HepG2 (cell line): Measurements from ENCODE around the gene MFAP4. TPM values are rescaled to one million over a fixed set of nuclear protein-coding genes. Genes with fewer than 3 reads are reported as not detected.

Experiments
- ATAC-seq: fragments of 200-7000 bp; cut with Tn5 transposase; 3 replicates; pipeline ENCODE4 v1.9.1; 2020; ENCODE audit warnings: mild to moderate bottlenecking, moderate library complexity
- BruUV-seq: library from RNA; stranded (reverse); fragments of 400-500 nt; replicated peaks from 2 replicates; lab custom pipeline; 2021; lab: Mats Ljungman, UMichigan
- CTCF ChIA-PET: fragments of 300-600 bp; formaldehyde crosslinking; extraction: SDS; loops from one replicate; lab custom pipeline; 2021; ENCODE audit warnings: low total read pairs, inconsistent platforms, low intra/inter-chr PET ratio; lab: Yijun Ruan, JAX
- POLR2A ChIA-PET: fragments of 350-600 bp; sonication (Branson Sonifier 250); formaldehyde crosslinking; loops from one replicate; lab custom pipeline; 2020; ENCODE audit warnings: antibody characterized with exemption, inconsistent platforms; lab: Yijun Ruan, JAX
- DNase-seq: peaks from one replicate; pipeline ENCODE4 v3.0.0-alpha.2; 2015; ENCODE audit warnings: low spot score
- FAIRE-seq: peaks from 3 replicates; lab custom pipeline; 2011; peaks lifted over from hg19 to GRCh38; lab: Jason Lieb, UNC
- H2AFZ ChIP-seq: one replicate; pipeline ENCODE4 v1.6.1; 2011; ENCODE audit warnings: low read length, inconsistent platforms
- H3K27ac ChIP-seq: fragments of 300-600 bp; 3 replicates; pipeline ENCODE4 v1.8.0; 2011; ENCODE audit warnings: mixed run types, mild to moderate bottlenecking, mixed read lengths, low read length, inconsistent platforms; ENCODE audit not compliant: insufficient read depth; ENCODE audit errors: extremely low read length
- H3K27me3 ChIP-seq, 2 experiments: fragments of 200-600 bp in 1 of 2; 2 replicates in 1 of 2; 3 replicates in 1 of 2; pipeline versions ENCODE4 v1.6.0 to v1.8.0; 2011; ENCODE audit warnings: low read length in 2 of 2, mild to moderate bottlenecking in 2 of 2, moderate library complexity in 2 of 2, inconsistent platforms in 1 of 2; ENCODE audit not compliant: insufficient read depth in 2 of 2, control insufficient read depth in 1 of 2
- H3K36me3 ChIP-seq, 2 experiments: fragments of 200-600 bp in 1 of 2; replicated peaks in 1 of 2; 2 replicates in 1 of 2; 3 replicates in 1 of 2; pipeline versions ENCODE4 v1.5.1 to v1.8.0; 2011; ENCODE audit warnings: low read length in 2 of 2, inconsistent platforms in 1 of 2; ENCODE audit not compliant: insufficient read depth in 2 of 2, control insufficient read depth in 1 of 2
- H3K4me1 ChIP-seq: 2 replicates; pipeline ENCODE4 v1.5.1; 2012; ENCODE audit warnings: low read length, inconsistent platforms; ENCODE audit not compliant: insufficient read depth
- H3K4me2 ChIP-seq: 2 replicates; pipeline ENCODE4 v1.6.0; 2011; ENCODE audit warnings: low read depth, low read length, inconsistent platforms
- H3K4me3 ChIP-seq, 3 experiments: fragments of 200-600 bp in 1 of 3; sonication (generic), shearing (Covaris generic) in 1 of 3; replicated peaks in 1 of 3; 2 replicates each; pipeline ENCODE4 v1.5.1; 2011 to 2016; ENCODE audit warnings: low read length in 3 of 3, inconsistent platforms in 2 of 3, low read depth in 2 of 3, mild to moderate bottlenecking in 2 of 3, control low read depth in 1 of 3, mixed read lengths in 1 of 3; ENCODE audit not compliant: insufficient read depth in 1 of 3
- H3K79me2 ChIP-seq: one replicate; pipeline ENCODE4 v1.6.1; 2011; ENCODE audit warnings: low read length, inconsistent platforms; ENCODE audit not compliant: insufficient read depth
- H3K9ac ChIP-seq: 2 replicates; pipeline ENCODE4 v1.6.0; 2011; ENCODE audit warnings: mild to moderate bottlenecking, low read depth, low read length, inconsistent platforms; ENCODE audit not compliant: insufficient read depth
- H3K9me3 ChIP-seq: 2 replicates; pipeline ENCODE4 v1.5.1; 2012; ENCODE audit warnings: mild to moderate bottlenecking, low read length
- H4K20me1 ChIP-seq: 2 replicates; pipeline ENCODE4 v1.6.0; 2011; ENCODE audit warnings: inconsistent platforms, mild to moderate bottlenecking, low read length, moderate library complexity; ENCODE audit not compliant: insufficient read depth
- JUND ChIP-seq: sonication (generic); formaldehyde crosslinking; IDR thresholded peaks from 2 replicates; pipeline ENCODE4 v1.8.0; 2022; ENCODE audit warnings: mild to moderate bottlenecking, missing genetic modification reagents
- KLF15 ChIP-seq: sonication (generic); formaldehyde crosslinking; IDR thresholded peaks from 2 replicates; pipeline ENCODE4 v1.8.1; 2023; ENCODE audit warnings: borderline replicate concordance, mild to moderate bottlenecking, inconsistent platforms, missing genetic modification reagents, mixed read lengths
- MXI1 ChIP-seq: IDR thresholded peaks from 3 replicates; pipeline ENCODE4 v1.6.1; 2012; ENCODE audit warnings: low read depth, low read length, inconsistent platforms, borderline replicate concordance
- NAIF1 ChIP-seq: sonication (generic); formaldehyde crosslinking; IDR thresholded peaks from 2 replicates; pipeline ENCODE4 v1.5.0; 2020; ENCODE audit warnings: mild to moderate bottlenecking, missing genetic modification reagents, borderline replicate concordance
- SIN3A ChIP-seq: IDR thresholded peaks from 2 replicates; pipeline ENCODE4 v1.6.1; 2011; ENCODE audit warnings: low read depth, mild to moderate bottlenecking, control low read depth, low read length, borderline replicate concordance
- SIX1 ChIP-seq: sonication (generic); formaldehyde crosslinking; IDR thresholded peaks from 2 replicates; pipeline ENCODE4 v1.4.0; 2020; ENCODE audit warnings: missing genetic modification reagents, borderline replicate concordance
- TBP ChIP-seq: sonication (generic); formaldehyde crosslinking; IDR thresholded peaks from 2 replicates; pipeline ENCODE4 v1.5.0; 2020; ENCODE audit warnings: missing genetic modification reagents
- ZFY ChIP-seq: sonication (generic); formaldehyde crosslinking; IDR thresholded peaks from 2 replicates; pipeline ENCODE4 v1.4.0; 2020; ENCODE audit warnings: missing genetic modification reagents
- ZNF180 ChIP-seq: sonication (generic); formaldehyde crosslinking; IDR thresholded peaks from 2 replicates; pipeline ENCODE4 v1.4.0; 2020; ENCODE audit warnings: low read depth, missing genetic modification reagents, borderline replicate concordance
- ZNF484 ChIP-seq: sonication (generic); formaldehyde crosslinking; IDR thresholded peaks from 2 replicates; pipeline ENCODE4 v1.5.1; 2020; ENCODE audit warnings: mild to moderate bottlenecking, low read depth, missing genetic modification reagents, borderline replicate concordance
- ZNF737 ChIP-seq: sonication (generic); formaldehyde crosslinking; IDR thresholded peaks from 2 replicates; pipeline ENCODE4 v1.5.0; 2020; ENCODE audit warnings: missing genetic modification reagents, mild to moderate bottlenecking, borderline replicate concordance
- WGBS: methylation state at CpG from one replicate; pipeline ENCODE4 v1.1.6; 2017; ENCODE audit warnings: low lambda C conversion rate; 5-methylcytosine and 5-hydroxymethylcytosine counted together
- in situ Hi-C: cut with HindIII; loops from 2 replicates; pipeline ENCODE4 v1.10.0; 2017; ENCODE audit warnings: low pct_unique_long_range_greater_than_20kb; ENCODE audit not compliant: extremely low pct_ligation_motif_present
- intact Hi-C: fragments of 100-400 bp; cut with micrococcal nuclease; formaldehyde crosslinking; loops from one replicate; pipeline ENCODE4 v1.10.0; 2022; ENCODE audit not compliant: unreplicated experiment
- polyA plus RNA-seq, 8 experiments: library from polyadenylated mRNA; depleted of rRNA in 3 of 8; stranded (reverse) in 7 of 8; unstranded in 1 of 8; fragments of >200 nt; fragmentation: Illumina TruSeq in 4 of 8; extraction: Trizol in 4 of 8; gene quantifications; 2 replicates each; pipeline versions ENCODE4 v1.2.1 to v1.2.3, GENCODE V29; 2011 to 2016; ENCODE audit warnings: low read depth in 4 of 8, missing spikeins in 1 of 8, mixed read lengths in 1 of 8; ENCODE audit not compliant: insufficient read depth in 1 of 8
- total RNA-seq, 5 experiments: library from RNA; depleted of rRNA; stranded (reverse); fragments of >200 nt; fragmentation: Illumina TruSeq; extraction: Trizol; gene quantifications; 2 replicates each; pipeline ENCODE4 v1.2.3, GENCODE V29; 2016; ENCODE audit warnings: low read depth in 1 of 5
- TF ChIP-seq, protein P1 (sequence below): sonication (generic); formaldehyde crosslinking; IDR thresholded peaks from 2 replicates; pipeline ENCODE4 v1.5.1; 2020; ENCODE audit warnings: missing genetic modification reagents, mild to moderate bottlenecking, borderline replicate concordance

MFAP4 gene
- total and polyA plus RNA-seq, 2 of the 13 experiments (the other 11 are each of a cell fraction or from before 2014, with no cell fraction given): 0.08 TPM; not detected in 1

DNA sequence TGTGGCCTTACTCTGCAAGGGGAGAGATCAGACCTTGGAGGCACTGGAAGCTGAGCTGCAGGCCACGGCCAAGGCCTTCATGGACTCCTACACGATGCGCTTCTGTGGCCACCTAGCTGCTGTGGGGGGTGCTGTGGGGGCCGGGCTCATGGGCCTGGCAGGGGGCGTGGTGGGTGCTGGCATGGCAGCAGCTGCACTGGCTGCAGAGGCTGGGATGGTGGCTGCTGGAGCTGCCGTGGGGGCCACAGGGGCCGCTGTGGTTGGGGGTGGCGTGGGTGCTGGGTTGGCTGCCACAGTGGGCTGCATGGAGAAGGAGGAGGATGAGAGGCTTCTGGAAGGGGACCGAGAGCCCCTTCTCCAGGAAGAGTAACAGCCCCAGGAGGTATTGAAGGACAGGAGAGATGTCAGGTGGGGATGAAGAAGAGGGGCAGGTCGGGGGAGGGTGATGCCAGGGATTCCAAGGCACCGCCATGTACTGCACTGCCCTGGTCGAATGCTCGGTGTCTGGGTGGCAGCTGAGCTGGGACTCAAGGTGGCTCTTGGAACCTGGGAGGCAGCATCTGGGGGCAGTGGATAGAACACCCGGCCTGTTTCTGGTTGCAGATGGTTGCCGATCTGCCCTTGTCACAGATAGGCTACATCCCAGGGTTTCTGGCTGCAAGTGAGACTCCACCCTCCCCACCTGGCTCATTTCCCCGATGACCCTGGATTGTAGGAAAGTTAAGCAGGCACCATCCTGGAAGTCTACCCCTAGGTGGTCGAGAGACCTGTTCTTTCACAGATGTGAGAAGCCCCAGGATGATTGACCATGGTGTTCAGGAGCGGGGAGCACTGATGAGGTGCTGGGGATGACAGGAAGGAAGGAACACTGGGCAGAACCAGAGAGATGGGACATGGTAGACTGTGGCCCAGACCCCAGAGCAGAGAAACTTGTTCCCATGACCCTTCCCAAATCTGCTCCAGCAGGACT lies 29.1 kb upstream of the MFAP4 start:
- POLR2A ChIA-PET: no interaction called here
- H3K27ac ChIP-seq: no peak overlapping the region
- no peak overlapping the region for H3K4me3 ChIP-seq
- no peak overlapping the region for H3K9ac ChIP-seq
- no peaks in the 10 kb centered on the region for H3K9me3 ChIP-seq
- H4K20me1 ChIP-seq: no peaks in the 10 kb centered on the region
- TF ChIP-seq ZNF180 (CRISPR knock-in tag) (no peak), NAIF1 (CRISPR knock-in tag) (no peak), SIN3A (no peak), MXI1 (no peak), ZNF737 (CRISPR knock-in tag) (no peak), SIX1 (CRISPR knock-in tag) (no peak), ZNF484 (CRISPR knock-in tag) (no peak), ZFY (CRISPR knock-in tag) (no peak), KLF15 (no peak), TBP (CRISPR knock-in tag) (no peak), JUND (CRISPR knock-in tag) (no peak)
- TF ChIP-seq, protein P1, sequence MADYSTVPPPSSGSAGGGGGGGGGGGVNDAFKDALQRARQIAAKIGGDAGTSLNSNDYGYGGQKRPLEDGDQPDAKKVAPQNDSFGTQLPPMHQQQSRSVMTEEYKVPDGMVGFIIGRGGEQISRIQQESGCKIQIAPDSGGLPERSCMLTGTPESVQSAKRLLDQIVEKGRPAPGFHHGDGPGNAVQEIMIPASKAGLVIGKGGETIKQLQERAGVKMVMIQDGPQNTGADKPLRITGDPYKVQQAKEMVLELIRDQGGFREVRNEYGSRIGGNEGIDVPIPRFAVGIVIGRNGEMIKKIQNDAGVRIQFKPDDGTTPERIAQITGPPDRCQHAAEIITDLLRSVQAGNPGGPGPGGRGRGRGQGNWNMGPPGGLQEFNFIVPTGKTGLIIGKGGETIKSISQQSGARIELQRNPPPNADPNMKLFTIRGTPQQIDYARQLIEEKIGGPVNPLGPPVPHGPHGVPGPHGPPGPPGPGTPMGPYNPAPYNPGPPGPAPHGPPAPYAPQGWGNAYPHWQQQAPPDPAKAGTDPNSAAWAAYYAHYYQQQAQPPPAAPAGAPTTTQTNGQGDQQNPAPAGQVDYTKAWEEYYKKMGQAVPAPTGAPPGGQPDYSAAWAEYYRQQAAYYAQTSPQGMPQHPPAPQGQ: no peak
- ATAC-seq: no peak
- H3K79me2 ChIP-seq: no peaks in the 10 kb centered on the region
- in situ Hi-C loops: no loop called here
- H3K36me3 ChIP-seq: no peaks in the 10 kb centered on the region
- WGBS: 32% methylated on average over 12 of the region's 18 CpGs
- intact Hi-C loops: no loop called here
- H3K4me2 ChIP-seq: no peak overlapping the region
- FAIRE-seq: no peak
- peaks cover 1 to 39% of the 10 kb centered on the region in 2 experiments for H3K27me3 ChIP-seq
- DNase-seq: no peak
- CTCF ChIA-PET: no interaction called here
- no peaks in the 10 kb centered on the region for H3K4me1 ChIP-seq
- BruUV-seq: no TSS peak
- H2AFZ ChIP-seq: no peak overlapping the region
